ENCODE measurements around the gene STK32B. TPM values are rescaled to one million over a fixed set of nuclear protein-coding genes. Genes with fewer than 3 reads are reported as not detected.

STK32B gene
- total and polyA plus RNA-seq, 9 of the 15 experiments (the other 6 are each of a cell fraction or from before 2014, with no cell fraction given) = 0.03 to 0.20 (median 0.07) TPM; not detected in 2

DNA sequence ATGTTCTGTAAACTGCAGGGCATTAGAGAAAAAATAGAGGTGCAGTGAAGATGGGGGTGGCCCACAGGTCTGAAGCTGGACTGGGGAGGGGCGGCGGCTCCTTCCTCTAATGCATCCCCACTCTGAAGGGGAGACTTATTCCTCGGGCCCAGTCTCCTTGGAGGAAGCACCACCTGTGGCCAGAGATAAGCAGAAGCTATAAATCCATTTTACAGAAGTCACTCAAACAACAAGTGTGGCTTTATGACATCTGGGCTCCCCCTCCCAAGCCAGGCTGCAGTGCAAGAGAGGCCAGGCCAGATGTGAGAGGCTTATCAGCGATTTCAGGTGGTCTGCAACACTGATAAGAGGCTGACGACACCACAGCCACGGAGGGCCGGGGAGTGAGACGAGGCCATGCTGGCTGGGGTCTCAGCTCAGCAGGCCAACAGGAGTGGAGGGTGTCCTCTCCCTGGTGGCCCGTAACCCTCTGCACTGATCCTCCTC, 47.9 kb upstream of the STK32B start (continued):
- TF ChIP-seq, protein P1, sequence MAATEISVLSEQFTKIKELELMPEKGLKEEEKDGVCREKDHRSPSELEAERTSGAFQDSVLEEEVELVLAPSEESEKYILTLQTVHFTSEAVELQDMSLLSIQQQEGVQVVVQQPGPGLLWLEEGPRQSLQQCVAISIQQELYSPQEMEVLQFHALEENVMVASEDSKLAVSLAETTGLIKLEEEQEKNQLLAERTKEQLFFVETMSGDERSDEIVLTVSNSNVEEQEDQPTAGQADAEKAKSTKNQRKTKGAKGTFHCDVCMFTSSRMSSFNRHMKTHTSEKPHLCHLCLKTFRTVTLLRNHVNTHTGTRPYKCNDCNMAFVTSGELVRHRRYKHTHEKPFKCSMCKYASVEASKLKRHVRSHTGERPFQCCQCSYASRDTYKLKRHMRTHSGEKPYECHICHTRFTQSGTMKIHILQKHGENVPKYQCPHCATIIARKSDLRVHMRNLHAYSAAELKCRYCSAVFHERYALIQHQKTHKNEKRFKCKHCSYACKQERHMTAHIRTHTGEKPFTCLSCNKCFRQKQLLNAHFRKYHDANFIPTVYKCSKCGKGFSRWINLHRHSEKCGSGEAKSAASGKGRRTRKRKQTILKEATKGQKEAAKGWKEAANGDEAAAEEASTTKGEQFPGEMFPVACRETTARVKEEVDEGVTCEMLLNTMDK (IDR thresholded peaks at IDR 0.05; ENCODE audit: borderline replicate concordance, insufficient read depth, low read depth, low read length, poor library complexity, severe bottlenecking) = no peak
- TF ChIP-seq BCL6 (CRISPR knock-in tag; IDR thresholded peaks at IDR 0.05) = peak; percentile 78
- TF ChIP-seq TRIM28 (IDR thresholded peaks at IDR 0.05) = no peak
- TF ChIP-seq PHTF2 (CRISPR knock-in tag; IDR thresholded peaks at IDR 0.05) = peak; percentile 68; the same call in 1 of the 2 replicates
- peak; percentile 100 for TF ChIP-seq CBFA2T3 (IDR thresholded peaks at IDR 0.05)
- peak; percentile 31 for TF ChIP-seq TBP (optimal IDR thresholded peaks at IDR 0.05; ENCODE audit: low read depth, low read length)
- TF ChIP-seq MXI1 (IDR thresholded peaks at IDR 0.05; ENCODE audit: low read depth, low read length) = peak; percentile 53; the same call in 1 of the 2 replicates
- peak; percentile 100 for TF ChIP-seq TAL1 (IDR thresholded peaks at IDR 0.05)
- no peak for TF ChIP-seq PTRF (tag; IDR thresholded peaks at IDR 0.05)
- peak; percentile 100 for TF ChIP-seq TEAD4 (IDR thresholded peaks at IDR 0.05; ENCODE audit: low read length)
- no peak for TF ChIP-seq TEAD4 (CRISPR knock-in tag; IDR thresholded peaks at IDR 0.05; ENCODE audit: borderline replicate concordance)
- TF ChIP-seq, protein P2, sequence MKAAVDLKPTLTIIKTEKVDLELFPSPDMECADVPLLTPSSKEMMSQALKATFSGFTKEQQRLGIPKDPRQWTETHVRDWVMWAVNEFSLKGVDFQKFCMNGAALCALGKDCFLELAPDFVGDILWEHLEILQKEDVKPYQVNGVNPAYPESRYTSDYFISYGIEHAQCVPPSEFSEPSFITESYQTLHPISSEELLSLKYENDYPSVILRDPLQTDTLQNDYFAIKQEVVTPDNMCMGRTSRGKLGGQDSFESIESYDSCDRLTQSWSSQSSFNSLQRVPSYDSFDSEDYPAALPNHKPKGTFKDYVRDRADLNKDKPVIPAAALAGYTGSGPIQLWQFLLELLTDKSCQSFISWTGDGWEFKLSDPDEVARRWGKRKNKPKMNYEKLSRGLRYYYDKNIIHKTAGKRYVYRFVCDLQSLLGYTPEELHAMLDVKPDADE (conservative IDR thresholded peaks at IDR 0.05; ENCODE audit: control insufficient read depth, low read depth, low read length) = peak; percentile 62; the same call in 1 of the 2 replicates
- TF ChIP-seq PML (IDR thresholded peaks at IDR 0.05; ENCODE audit: low read length) = peak; percentile 99
- peak; percentile 99 for TF ChIP-seq MTA2 (IDR thresholded peaks at IDR 0.05; ENCODE audit: low read depth)
- peak; percentile 97 for TF ChIP-seq PHB2 (IDR thresholded peaks at IDR 0.05; ENCODE audit: low read depth)
- TF ChIP-seq CCNT2 (IDR thresholded peaks at IDR 0.05; ENCODE audit: borderline replicate concordance, extremely low read depth, insufficient read length, low read depth, low read length) = peak; percentile 99
- no peak for TF ChIP-seq KLF10 (CRISPR knock-in tag; IDR thresholded peaks at IDR 0.05)
- TF ChIP-seq MYBL2 (IDR thresholded peaks at IDR 0.05; ENCODE audit: low read depth) = no peak
- TF ChIP-seq MYBL2 (CRISPR knock-in tag; IDR thresholded peaks at IDR 0.05; ENCODE audit: borderline replicate concordance) = no peak
- TF ChIP-seq SMAD3 (CRISPR knock-in tag; conservative IDR thresholded peaks at IDR 0.05) = peak; percentile 85
- TF ChIP-seq, protein P3, sequence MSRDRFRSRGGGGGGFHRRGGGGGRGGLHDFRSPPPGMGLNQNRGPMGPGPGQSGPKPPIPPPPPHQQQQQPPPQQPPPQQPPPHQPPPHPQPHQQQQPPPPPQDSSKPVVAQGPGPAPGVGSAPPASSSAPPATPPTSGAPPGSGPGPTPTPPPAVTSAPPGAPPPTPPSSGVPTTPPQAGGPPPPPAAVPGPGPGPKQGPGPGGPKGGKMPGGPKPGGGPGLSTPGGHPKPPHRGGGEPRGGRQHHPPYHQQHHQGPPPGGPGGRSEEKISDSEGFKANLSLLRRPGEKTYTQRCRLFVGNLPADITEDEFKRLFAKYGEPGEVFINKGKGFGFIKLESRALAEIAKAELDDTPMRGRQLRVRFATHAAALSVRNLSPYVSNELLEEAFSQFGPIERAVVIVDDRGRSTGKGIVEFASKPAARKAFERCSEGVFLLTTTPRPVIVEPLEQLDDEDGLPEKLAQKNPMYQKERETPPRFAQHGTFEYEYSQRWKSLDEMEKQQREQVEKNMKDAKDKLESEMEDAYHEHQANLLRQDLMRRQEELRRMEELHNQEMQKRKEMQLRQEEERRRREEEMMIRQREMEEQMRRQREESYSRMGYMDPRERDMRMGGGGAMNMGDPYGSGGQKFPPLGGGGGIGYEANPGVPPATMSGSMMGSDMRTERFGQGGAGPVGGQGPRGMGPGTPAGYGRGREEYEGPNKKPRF (IDR thresholded peaks at IDR 0.05; ENCODE audit: low read depth, low read length) = no peak
- peak; percentile 99 for TF ChIP-seq NCOR1 (IDR thresholded peaks at IDR 0.05)
- peak; percentile 96 for TF ChIP-seq HDAC3 (IDR thresholded peaks at IDR 0.05; ENCODE audit: borderline replicate concordance, partially characterized antibody)
- peak; percentile 66 for TF ChIP-seq NFE2 (IDR thresholded peaks at IDR 0.05; ENCODE audit: low read depth)
- TF ChIP-seq TOE1 (IDR thresholded peaks at IDR 0.05; ENCODE audit: borderline replicate concordance) = peak; percentile 58; the same call in 1 of the 2 replicates
- TF ChIP-seq TOE1 (CRISPR knock-in tag; IDR thresholded peaks at IDR 0.05; ENCODE audit: borderline replicate concordance, low read depth) = no peak
